ENCODE data around the gene PTPN14. TPM values are rescaled to one million over a fixed set of nuclear protein-coding genes. Genes with fewer than 3 reads are reported as not detected.

Gene PTPN14
- total and polyA plus RNA-seq, 2 of the 4 experiments (the other 2 are of a cell fraction), result 21.5 to 31.7 TPM

GRCh38 chr1:214473387-214473786 lies 78.0 kb downstream of the PTPN14 start:
- peaks cover 42 to 75% of the 10 kb centered on the region in 2 experiments for H3K79me1 ChIP-seq (ENCODE audit: low read depth in 1 of 2, low read length in 2 of 2)
- peaks cover 48% of the 10 kb centered on the region for H4K20me1 ChIP-seq (ENCODE audit: insufficient read depth, low read length)
- no peak overlapping the region for H3K18ac ChIP-seq (ENCODE audit: low read depth, low read length)
- peaks cover 18% of the 10 kb centered on the region for H3K9me1 ChIP-seq (ENCODE audit: insufficient read depth, low read length)
- no peak overlapping the region for H4K5ac ChIP-seq (ENCODE audit: low read depth, low read length)
- no peak overlapping the region for H3K14ac ChIP-seq (replicated peaks; ENCODE audit: low read depth, low read length)
- no peak overlapping the region for H3K56ac ChIP-seq (ENCODE audit: extremely low read depth, insufficient read depth, low read length)
- H3K4me1 ChIP-seq (ENCODE audit: control insufficient read depth, insufficient read depth, low read length), result peaks cover 21% of the 10 kb centered on the region
- no peak overlapping the region for H3K9ac ChIP-seq (ENCODE audit: low read depth, low read length)
- no peak overlapping the region for H3K4me3 ChIP-seq (ENCODE audit: insufficient read depth, low read depth, low read length)
- H4K8ac ChIP-seq (ENCODE audit: low read depth in 2 of 2, low read length in 2 of 2), result no peak overlapping the region; a peak in 1 of 4 replicates
- H2BK15ac ChIP-seq (ENCODE audit: low read depth, low read length), result no peak overlapping the region
- H3K27me3 ChIP-seq (ENCODE audit: control insufficient read depth, insufficient read depth, low read length), result no peaks in the 10 kb centered on the region
- intact Hi-C loops (cut with micrococcal nuclease), result no loop called here
- BruUV-seq (replicated peaks), result no TSS peak
- DNase-seq (peak; percentile 76), ATAC-seq (ENCODE audit: low read depth) (peak; percentile 62)
- no peak overlapping the region for H2BK120ac ChIP-seq (ENCODE audit: low read depth, low read length)
- H2BK5ac ChIP-seq (ENCODE audit: low read depth, low read length, poor library complexity, severe bottlenecking), result no peak overlapping the region
- no peak overlapping the region for H3K4ac ChIP-seq (ENCODE audit: low read depth, low read length)
- TF ChIP-seq CEBPB (IDR thresholded peaks at IDR 0.05; ENCODE audit: low read depth, low read length) (peak; percentile 78; the same call in 1 of the 2 replicates), RFX5 (IDR thresholded peaks at IDR 0.05; ENCODE audit: low read depth, low read length) (no peak)
- no peak overlapping the region for H2BK20ac ChIP-seq (ENCODE audit: low read depth, low read length)
- no peak overlapping the region for H3K23ac ChIP-seq (ENCODE audit: low read depth, low read length)
- WGBS, 2 experiments (ENCODE audit: extremely low coverage in 2 of 2, insufficient read length in 1 of 2), result no CpG with 5 or more reads among the region's 1 CpG
- H3K27ac ChIP-seq (ENCODE audit: insufficient read depth, low read length), result no peak overlapping the region
- H3K4me2 ChIP-seq (ENCODE audit: low read depth, low read length), result no peak overlapping the region
- dilution Hi-C loops (cut with HindIII; ENCODE audit: low sequenced_read_pairs, unreplicated experiment), result no loop called here
- in situ Hi-C loops (cut with MboI; ENCODE audit: low sequenced_read_pairs), result no loop called here
- H3K9me3 ChIP-seq (ENCODE audit: control insufficient read depth, insufficient read depth, low read length), result no peaks in the 10 kb centered on the region
- H2AFZ ChIP-seq (replicated peaks; ENCODE audit: low read length, poor library complexity), result no peak overlapping the region
- no peak overlapping the region for H2AK5ac ChIP-seq (ENCODE audit: low read depth, low read length)
- H3K36me3 ChIP-seq (ENCODE audit: control insufficient read depth, insufficient read depth, low read length), result no peaks in the 10 kb centered on the region
- POLR2A ChIA-PET (ENCODE audit: unreplicated experiment), result interaction anchor here (0.5 kb wide), 1 partner anchor 46 kb away, joined by 3 read pairs; no protein-coding TSS in a partner anchor
- no peak overlapping the region for H4K91ac ChIP-seq (ENCODE audit: insufficient read depth, low read depth, low read length)
- H2AK9ac ChIP-seq (replicated peaks; ENCODE audit: low read depth, low read length, poor library complexity), result no peak overlapping the region
- CTCF ChIA-PET, result no interaction called here

All from IMR-90 (cell line).